Prostate gland (tissue), 2 donors: ENCODE measurements around the gene ZSCAN25.

ENCODE experiments used
- POLR2A ChIP-seq: fragments of 450-650 bp; IDR thresholded peaks from one replicate; pipeline ENCODE4 v1.6.1; 2016; ENCODE audit warnings: antibody characterized with exemption, mild to moderate bottlenecking
- POLR2AphosphoS5 ChIP-seq: sonication (generic); formaldehyde crosslinking; IDR thresholded peaks from one replicate; pipeline ENCODE4 v1.6.1; 2017; ENCODE audit warnings: antibody characterized with exemption
- TF ChIP-seq, protein P1 (sequence below), 4 experiments: fragments of 200-600 bp in 2 of 4; fragments of 450-650 bp in 2 of 4; sonication (generic) in 2 of 4; IDR thresholded peaks; 1 replicate in 3 of 4; 2 replicates in 1 of 4; pipeline ENCODE4 v1.5.1; 2016 to 2019; ENCODE audit warnings: antibody characterized with exemption in 4 of 4, mild to moderate bottlenecking in 2 of 4, moderate library complexity in 2 of 4

DNA sequence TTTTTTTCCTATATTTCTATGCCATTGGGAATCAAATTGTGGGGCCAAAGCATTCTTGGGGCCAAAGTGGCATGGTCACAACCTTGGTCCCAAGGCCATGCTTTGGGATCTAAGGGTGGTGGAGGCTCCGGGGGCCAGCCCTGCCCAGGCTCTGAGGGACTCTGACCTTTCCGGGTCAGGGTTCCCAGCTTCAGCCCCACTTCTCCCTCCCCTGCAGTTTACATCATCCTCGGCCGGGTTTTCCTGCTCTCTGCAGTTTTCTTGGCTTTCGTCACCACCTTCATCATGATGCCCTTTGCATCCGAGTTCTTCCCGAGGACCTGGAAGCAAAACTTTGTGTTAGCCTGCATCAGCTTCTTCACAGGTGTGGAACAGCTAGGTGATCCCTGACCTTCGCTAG lies 10.2 kb upstream of the ZSCAN25 start:
- TF ChIP-seq, protein P1, sequence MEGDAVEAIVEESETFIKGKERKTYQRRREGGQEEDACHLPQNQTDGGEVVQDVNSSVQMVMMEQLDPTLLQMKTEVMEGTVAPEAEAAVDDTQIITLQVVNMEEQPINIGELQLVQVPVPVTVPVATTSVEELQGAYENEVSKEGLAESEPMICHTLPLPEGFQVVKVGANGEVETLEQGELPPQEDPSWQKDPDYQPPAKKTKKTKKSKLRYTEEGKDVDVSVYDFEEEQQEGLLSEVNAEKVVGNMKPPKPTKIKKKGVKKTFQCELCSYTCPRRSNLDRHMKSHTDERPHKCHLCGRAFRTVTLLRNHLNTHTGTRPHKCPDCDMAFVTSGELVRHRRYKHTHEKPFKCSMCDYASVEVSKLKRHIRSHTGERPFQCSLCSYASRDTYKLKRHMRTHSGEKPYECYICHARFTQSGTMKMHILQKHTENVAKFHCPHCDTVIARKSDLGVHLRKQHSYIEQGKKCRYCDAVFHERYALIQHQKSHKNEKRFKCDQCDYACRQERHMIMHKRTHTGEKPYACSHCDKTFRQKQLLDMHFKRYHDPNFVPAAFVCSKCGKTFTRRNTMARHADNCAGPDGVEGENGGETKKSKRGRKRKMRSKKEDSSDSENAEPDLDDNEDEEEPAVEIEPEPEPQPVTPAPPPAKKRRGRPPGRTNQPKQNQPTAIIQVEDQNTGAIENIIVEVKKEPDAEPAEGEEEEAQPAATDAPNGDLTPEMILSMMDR (IDR thresholded peaks at IDR 0.05): no peak
- TF ChIP-seq POLR2AphosphoS5 (no peak), POLR2A (no peak)
